ENCODE results near the gene ABHD16A.

ABHD16A gene

GRCh38 chr6:31664790-31665500, 38.2 kb downstream of the ABHD16A start, which contains the start of gene GPANK1:
TSS of gene GPANK1 (minus strand) at chr6:31664997. CDS start at chr6:31664478, 519 bp downstream.
- H3K4me2 ChIP-seq (ENCODE audit: low read length), result peak within 1 kb of the TSS; percentile 63
- H3K18ac ChIP-seq (ENCODE audit: low read length), result peak within 1 kb of the TSS; percentile 20
- H2BK5ac ChIP-seq (ENCODE audit: low read length), result peak within 1 kb of the TSS; percentile 41
- H3K36me3 ChIP-seq (ENCODE audit: control insufficient read depth, insufficient read depth, low read length), result peaks cover 11% of the 10 kb centered on the region
- peaks cover 8% of the 10 kb centered on the region for H3K4me1 ChIP-seq (ENCODE audit: control insufficient read depth, low read depth, low read length)
- peak within 1 kb of the TSS; percentile 82 for H2AK5ac ChIP-seq (ENCODE audit: low read length)
- no CpG with 5 or more reads among the region's 39 CpGs for WGBS (ENCODE audit: extremely low coverage, insufficient coverage, low lambda C conversion rate)
- H4K5ac ChIP-seq (ENCODE audit: low read length), result peak within 1 kb of the TSS; percentile 33
- peak within 1 kb of the TSS; percentile 95 for H3K27ac ChIP-seq (ENCODE audit: low read depth, low read length)
- H4K8ac ChIP-seq (ENCODE audit: low read depth, low read length), result no peak within 1 kb of the TSS
- H3K27me3 ChIP-seq (ENCODE audit: insufficient read depth, low read length, poor library complexity), result no peaks in the 10 kb centered on the region
- H3K79me2 ChIP-seq (ENCODE audit: control insufficient read depth, insufficient read depth, low read length), result peaks cover 42% of the 10 kb centered on the region
- H2BK15ac ChIP-seq (replicated peaks; ENCODE audit: low read depth), result no peak within 1 kb of the TSS
- peak within 1 kb of the TSS; percentile 46 for H2BK120ac ChIP-seq (ENCODE audit: low read depth, low read length)
- H3K56ac ChIP-seq (ENCODE audit: low read length), result peak within 1 kb of the TSS; percentile 98
- H3K23ac ChIP-seq (ENCODE audit: low read length), result no peak within 1 kb of the TSS
- DNase-seq, result peak; percentile 95
- H3K79me1 ChIP-seq (ENCODE audit: low read length), result peaks cover 33% of the 10 kb centered on the region
- peak within 1 kb of the TSS; percentile 76 for H3K4ac ChIP-seq (ENCODE audit: low read depth, low read length)
- peak within 1 kb of the TSS; percentile 90 for H3K4me3 ChIP-seq (ENCODE audit: low read length)
- H3K9ac ChIP-seq (ENCODE audit: low read length), result peak within 1 kb of the TSS; percentile 99

- peak; percentile 73 for DNase-seq
- Histone ChIP-seq H3K36me3 (ENCODE audit: control insufficient read depth, insufficient read depth, low read length) (peaks cover 9% of the 10 kb centered on the region), H3K4me3 (ENCODE audit: low read length) (peak overlapping the region; percentile 90), H3K79me2 (ENCODE audit: control insufficient read depth, insufficient read depth, low read length) (peaks cover 49% of the 10 kb centered on the region), H2AK5ac (ENCODE audit: low read length) (peak overlapping the region; percentile 76), H2BK120ac (ENCODE audit: low read depth, low read length) (no peak overlapping the region), H4K5ac (ENCODE audit: low read length) (peak overlapping the region; percentile 33), H3K27ac (ENCODE audit: low read depth, low read length) (peak overlapping the region; percentile 95), H3K4me2 (ENCODE audit: low read length) (peak overlapping the region; percentile 63), H3K56ac (ENCODE audit: low read length) (peak overlapping the region; percentile 98), H3K23ac (ENCODE audit: low read length) (no peak overlapping the region), H3K18ac (ENCODE audit: low read length) (peak overlapping the region; percentile 20), H3K27me3 (ENCODE audit: insufficient read depth, low read length, poor library complexity) (no peaks in the 10 kb centered on the region), H3K9ac (ENCODE audit: low read length) (peak overlapping the region; percentile 99), H4K8ac (ENCODE audit: low read depth, low read length) (no peak overlapping the region), H3K4me1 (ENCODE audit: control insufficient read depth, low read depth, low read length) (peaks cover 11% of the 10 kb centered on the region), H3K4ac (ENCODE audit: low read depth, low read length) (peak overlapping the region; percentile 61), H2BK5ac (ENCODE audit: low read length) (peak overlapping the region; percentile 41), H2BK15ac (replicated peaks; ENCODE audit: low read depth) (no peak overlapping the region), H3K79me1 (ENCODE audit: low read length) (peaks cover 35% of the 10 kb centered on the region)
- WGBS (ENCODE audit: extremely low coverage, insufficient coverage, low lambda C conversion rate), result no CpG with 5 or more reads among the region's 17 CpGs
These were observed 38.9 kb downstream of the ABHD16A start for GRCh38 chr6:31663961-31664789.

- Histone ChIP-seq H3K27me3 (ENCODE audit: insufficient read depth, low read length, poor library complexity) (no peaks in the 10 kb centered on the region), H3K4ac (ENCODE audit: low read depth, low read length) (peak overlapping the region; percentile 61), H2BK5ac (ENCODE audit: low read length) (no peak overlapping the region), H3K27ac (ENCODE audit: low read depth, low read length) (peak overlapping the region; percentile 95), H3K9ac (ENCODE audit: low read length) (peak overlapping the region; percentile 99), H3K36me3 (ENCODE audit: control insufficient read depth, insufficient read depth, low read length) (peaks cover 3% of the 10 kb centered on the region), H3K23ac (ENCODE audit: low read length) (no peak overlapping the region), H3K4me1 (ENCODE audit: control insufficient read depth, low read depth, low read length) (peaks cover 11% of the 10 kb centered on the region), H3K79me2 (ENCODE audit: control insufficient read depth, insufficient read depth, low read length) (peaks cover 47% of the 10 kb centered on the region), H2BK120ac (ENCODE audit: low read depth, low read length) (no peak overlapping the region), H3K4me3 (ENCODE audit: low read length) (no peak overlapping the region), H2AK5ac (ENCODE audit: low read length) (no peak overlapping the region), H2BK15ac (replicated peaks; ENCODE audit: low read depth) (no peak overlapping the region), H4K8ac (ENCODE audit: low read depth, low read length) (no peak overlapping the region), H3K18ac (ENCODE audit: low read length) (no peak overlapping the region), H3K79me1 (ENCODE audit: low read length) (peaks cover 36% of the 10 kb centered on the region), H4K5ac (ENCODE audit: low read length) (no peak overlapping the region), H3K56ac (ENCODE audit: low read length) (peak overlapping the region; percentile 98), H3K4me2 (ENCODE audit: low read length) (peak overlapping the region; percentile 63)
- no peak for DNase-seq
- no CpG with 5 or more reads among the region's 9 CpGs for WGBS (ENCODE audit: extremely low coverage, insufficient coverage, low lambda C conversion rate)
These were observed 39.8 kb downstream of the ABHD16A start for GRCh38 chr6:31663126-31663960.

GRCh38 chr6:31662124-31662723, 40.9 kb downstream of the ABHD16A start:
- Histone ChIP-seq H4K5ac (ENCODE audit: low read length) (no peak overlapping the region), H3K4me2 (ENCODE audit: low read length) (no peak overlapping the region), H2BK15ac (replicated peaks; ENCODE audit: low read depth) (no peak overlapping the region), H4K8ac (ENCODE audit: low read depth, low read length) (no peak overlapping the region), H3K9ac (ENCODE audit: low read length) (no peak overlapping the region), H3K23ac (ENCODE audit: low read length) (no peak overlapping the region), H3K36me3 (ENCODE audit: control insufficient read depth, insufficient read depth, low read length) (no peaks in the 10 kb centered on the region), H2BK5ac (ENCODE audit: low read length) (no peak overlapping the region), H3K79me1 (ENCODE audit: low read length) (peaks cover 32% of the 10 kb centered on the region), H3K27me3 (ENCODE audit: insufficient read depth, low read length, poor library complexity) (no peaks in the 10 kb centered on the region), H3K18ac (ENCODE audit: low read length) (no peak overlapping the region), H2AK5ac (ENCODE audit: low read length) (no peak overlapping the region), H2BK120ac (ENCODE audit: low read depth, low read length) (no peak overlapping the region), H3K4ac (ENCODE audit: low read depth, low read length) (no peak overlapping the region), H3K4me1 (ENCODE audit: control insufficient read depth, low read depth, low read length) (peaks cover 11% of the 10 kb centered on the region), H3K4me3 (ENCODE audit: low read length) (no peak overlapping the region), H3K79me2 (ENCODE audit: control insufficient read depth, insufficient read depth, low read length) (peaks cover 40% of the 10 kb centered on the region), H3K56ac (ENCODE audit: low read length) (no peak overlapping the region), H3K27ac (ENCODE audit: low read depth, low read length) (no peak overlapping the region)
- WGBS (ENCODE audit: extremely low coverage, insufficient coverage, low lambda C conversion rate), result no CpG with 5 or more reads among the region's 12 CpGs
- no peak for DNase-seq
